ENCODE data around the gene UBP1.

UBP1 gene

GRCh38 chr3:33388374-33389100, 51.7 kb downstream of the UBP1 start:
- ChIA-PET POLR2A (no interaction called here), CTCF (interaction anchor here (0.7 kb wide), 1 partner anchor 302 kb away, joined by 6 read pairs; no protein-coding TSS in a partner anchor)
- H3K9me3 ChIP-seq (ENCODE audit: control insufficient read depth, insufficient read depth, low read depth, low read length): no peaks in the 10 kb centered on the region
- no peak overlapping the region for H3K4me3 ChIP-seq (ENCODE audit: low read depth, low read length)
- no peak overlapping the region for H3K27ac ChIP-seq (ENCODE audit: extremely low read depth, low read depth, low read length)
- peaks cover 2% of the 10 kb centered on the region; the same call in 1 of the 2 replicates for H3K4me1 ChIP-seq (ENCODE audit: control insufficient read depth, insufficient read depth, low read length)
- peaks cover 10 to 80% of the 10 kb centered on the region in 2 experiments for H3K36me3 ChIP-seq (ENCODE audit: control insufficient read depth in 2 of 2, insufficient read depth in 1 of 2, low read length in 2 of 2)
- TF ChIP-seq OSR2 (tag by site-specific recombination; IDR thresholded peaks at IDR 0.05) (no peak), ZNF585B (tag by site-specific recombination; IDR thresholded peaks at IDR 0.05) (no peak), PRDM6 (tag by site-specific recombination; IDR thresholded peaks at IDR 0.05) (peak; percentile 77), HIC1 (tag by site-specific recombination; IDR thresholded peaks at IDR 0.05) (no peak), ZNF155 (tag by site-specific recombination; IDR thresholded peaks at IDR 0.05) (no peak), FEZF1 (tag by site-specific recombination; IDR thresholded peaks at IDR 0.05) (peak; percentile 68), ZNF280D (tag by site-specific recombination; IDR thresholded peaks at IDR 0.05) (no peak)

- Histone ChIP-seq H3K4me3 (ENCODE audit: low read depth, low read length) (no peak overlapping the region), H3K4me1 (ENCODE audit: control insufficient read depth, insufficient read depth, low read length) (peaks cover 2% of the 10 kb centered on the region; the same call in 1 of the 2 replicates), H3K36me3 (ENCODE audit: control insufficient read depth in 2 of 2, insufficient read depth in 1 of 2, low read length in 2 of 2) (peaks cover 7 to 81% of the 10 kb centered on the region in 2 experiments), H3K27ac (ENCODE audit: extremely low read depth, low read depth, low read length) (no peak overlapping the region), H3K9me3 (ENCODE audit: control insufficient read depth, insufficient read depth, low read depth, low read length) (no peaks in the 10 kb centered on the region)
- ChIA-PET POLR2A (interaction anchor here (0.6 kb wide), 1 partner anchor 163 kb away, joined by 5 read pairs; no protein-coding TSS in a partner anchor), CTCF (interaction anchor here (0.6 to 2.2 kb wide), 2 partner anchors 14 to 255 kb away, joined by 3 to 9 read pairs; no protein-coding TSS in a partner anchor)
- TF ChIP-seq ZNF473 (tag by site-specific recombination; IDR thresholded peaks at IDR 0.05): no peak
- no peak for TF ChIP-seq ZFP41 (tag by site-specific recombination; IDR thresholded peaks at IDR 0.05; ENCODE audit: borderline replicate concordance)
- TF ChIP-seq ZNF133 (tag by site-specific recombination; IDR thresholded peaks at IDR 0.05): no peak
- TF ChIP-seq ZNF501 (tag by site-specific recombination; IDR thresholded peaks at IDR 0.05): no peak
- no peak for TF ChIP-seq SP7 (tag by site-specific recombination; IDR thresholded peaks at IDR 0.05)
These were observed 53.6 kb downstream of the UBP1 start for GRCh38 chr3:33386631-33387030.

GRCh38 chr3:33385423-33385822, 54.8 kb downstream of the UBP1 start:
- no peak overlapping the region for H3K27ac ChIP-seq (ENCODE audit: extremely low read depth, low read depth, low read length)
- no peak overlapping the region for H3K4me3 ChIP-seq (ENCODE audit: low read depth, low read length)
- CTCF ChIA-PET: interaction anchor here (1.7 to 2.2 kb wide), 2 partner anchors 12 to 402 kb away, joined by 7 to 9 read pairs; no protein-coding TSS in a partner anchor
- peaks cover 7 to 74% of the 10 kb centered on the region in 2 experiments for H3K36me3 ChIP-seq (ENCODE audit: control insufficient read depth in 2 of 2, insufficient read depth in 1 of 2, low read length in 2 of 2)
- TF ChIP-seq REST (tag by site-specific recombination; IDR thresholded peaks at IDR 0.05) (0 out of 2 replicates have a peak, but pooled peaks have one; percentile 18), ZNF292 (tag by site-specific recombination; IDR thresholded peaks at IDR 0.05; ENCODE audit: borderline replicate concordance, low read depth) (no peak)
- no peaks in the 10 kb centered on the region for H3K9me3 ChIP-seq (ENCODE audit: control insufficient read depth, insufficient read depth, low read depth, low read length)
- H3K4me1 ChIP-seq (ENCODE audit: control insufficient read depth, insufficient read depth, low read length): peaks cover 2% of the 10 kb centered on the region; the same call in 1 of the 2 replicates
- POLR2A ChIA-PET: no interaction called here
